Measurements from ENCODE around the gene CSF2.

GRCh38 chr5:132096904-132097303, 23.3 kb downstream of the CSF2 start:
- no peak for TF ChIP-seq ZNF274 (IDR thresholded peaks at IDR 0.05; ENCODE audit: low read depth, low read length)
- TF ChIP-seq, protein P1, sequence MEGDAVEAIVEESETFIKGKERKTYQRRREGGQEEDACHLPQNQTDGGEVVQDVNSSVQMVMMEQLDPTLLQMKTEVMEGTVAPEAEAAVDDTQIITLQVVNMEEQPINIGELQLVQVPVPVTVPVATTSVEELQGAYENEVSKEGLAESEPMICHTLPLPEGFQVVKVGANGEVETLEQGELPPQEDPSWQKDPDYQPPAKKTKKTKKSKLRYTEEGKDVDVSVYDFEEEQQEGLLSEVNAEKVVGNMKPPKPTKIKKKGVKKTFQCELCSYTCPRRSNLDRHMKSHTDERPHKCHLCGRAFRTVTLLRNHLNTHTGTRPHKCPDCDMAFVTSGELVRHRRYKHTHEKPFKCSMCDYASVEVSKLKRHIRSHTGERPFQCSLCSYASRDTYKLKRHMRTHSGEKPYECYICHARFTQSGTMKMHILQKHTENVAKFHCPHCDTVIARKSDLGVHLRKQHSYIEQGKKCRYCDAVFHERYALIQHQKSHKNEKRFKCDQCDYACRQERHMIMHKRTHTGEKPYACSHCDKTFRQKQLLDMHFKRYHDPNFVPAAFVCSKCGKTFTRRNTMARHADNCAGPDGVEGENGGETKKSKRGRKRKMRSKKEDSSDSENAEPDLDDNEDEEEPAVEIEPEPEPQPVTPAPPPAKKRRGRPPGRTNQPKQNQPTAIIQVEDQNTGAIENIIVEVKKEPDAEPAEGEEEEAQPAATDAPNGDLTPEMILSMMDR (IDR thresholded peaks at IDR 0.05 in 2 of 3, conservative IDR thresholded peaks at IDR 0.05 in 1 of 3; ENCODE audit: borderline replicate concordance in 1 of 3, insufficient read depth in 1 of 3, low read depth in 2 of 3, low read length in 2 of 3), result no peak
- TF ChIP-seq, protein P2, sequence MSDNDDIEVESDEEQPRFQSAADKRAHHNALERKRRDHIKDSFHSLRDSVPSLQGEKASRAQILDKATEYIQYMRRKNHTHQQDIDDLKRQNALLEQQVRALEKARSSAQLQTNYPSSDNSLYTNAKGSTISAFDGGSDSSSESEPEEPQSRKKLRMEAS (IDR thresholded peaks at IDR 0.05), result no peak
- TF ChIP-seq CBX3 (IDR thresholded peaks at IDR 0.05; ENCODE audit: low read depth), result no peak
- no peak for TF ChIP-seq SP1 (IDR thresholded peaks at IDR 0.05; ENCODE audit: low read depth)
- no peak for TF ChIP-seq EZH2 (IDR thresholded peaks at IDR 0.05)
- TF ChIP-seq EZH2phosphoT487 (IDR thresholded peaks at IDR 0.05; ENCODE audit: borderline replicate concordance), result no peak
- no peak for TF ChIP-seq JUND (IDR thresholded peaks at IDR 0.05)
- no peak for TF ChIP-seq FOSL1 (IDR thresholded peaks at IDR 0.05; ENCODE audit: low read depth)
- TF ChIP-seq YY1 (IDR thresholded peaks at IDR 0.05; ENCODE audit: extremely low read depth, insufficient replicate concordance, low read depth, low read length), result no peak
- TF ChIP-seq RAD21 (IDR thresholded peaks at IDR 0.05; ENCODE audit: low read depth), result no peak
- TF ChIP-seq REST (IDR thresholded peaks at IDR 0.05; ENCODE audit: low read depth), result no peak
- TF ChIP-seq ATF3 (IDR thresholded peaks at IDR 0.05), result no peak

Data from HCT116 (cell line).